Activated CD4-positive, CD25-positive, alpha-beta regulatory T cell treated with anti-CD3 and anti-CD28 coated beads, Interleukin-2, amount 50 U/mL, for 24 hours (primary cell): Measurements from ENCODE around the gene MANSC1.

Experiments
- ATAC-seq, 2 donors: fragments of 150-1000 bp; cut with Tn5 transposase; one replicate each; pipeline ENCODE4 v1.10.0; 2021; ENCODE audit warnings: mild to moderate bottlenecking in 1 of 2, moderate library complexity in 1 of 2

MANSC1 gene

GRCh38 chr12:12349711-12350665 lies at the start of gene MANSC1:
Gene MANSC1 (minus strand): TSS chr12:12350242. CDS start chr12:12343314, 6,928 bp downstream.
- ATAC-seq = peak; percentile 81

- no peak for ATAC-seq
Measured at GRCh38 chr12:12399161-12399560, 49.1 kb upstream of the MANSC1 start.

DNA sequence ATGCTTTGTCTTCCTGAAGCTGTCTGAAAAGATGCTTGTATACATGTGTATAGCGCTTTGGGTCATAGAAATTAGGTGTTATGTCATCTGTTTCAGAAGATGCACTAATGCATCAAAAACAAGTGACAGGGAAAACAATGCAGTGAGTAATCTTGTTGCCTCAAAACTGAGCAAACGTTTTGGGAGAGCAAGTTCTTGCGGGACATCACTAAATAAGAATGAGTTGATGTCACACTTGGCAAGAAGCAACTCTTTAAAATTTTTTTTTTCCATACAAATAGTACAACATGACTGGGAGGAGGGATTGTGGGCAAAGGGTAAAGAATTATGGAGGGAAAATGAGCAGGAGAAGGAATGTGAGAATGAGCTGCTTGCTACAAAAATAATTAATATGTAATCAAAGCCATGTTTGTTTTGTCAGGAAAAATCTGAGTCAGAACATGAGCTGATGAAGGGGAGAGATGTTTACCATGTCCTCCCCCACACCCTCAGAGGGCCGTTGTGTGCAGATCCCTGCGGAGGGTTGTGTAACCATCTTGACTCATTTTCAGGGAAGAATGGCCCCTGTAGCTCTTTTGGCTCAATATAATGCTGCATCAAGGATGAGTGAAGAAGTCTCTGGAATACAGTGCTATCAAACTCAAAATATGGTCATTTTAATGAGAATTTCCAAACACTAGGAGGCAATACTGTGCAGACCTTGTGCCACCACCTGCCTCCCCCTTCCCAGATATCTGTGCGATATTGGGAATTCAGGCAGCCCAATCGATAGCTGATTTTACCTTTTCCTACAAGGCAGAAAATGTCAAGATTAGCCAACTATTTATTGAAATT lies 48.2 kb upstream of the MANSC1 start:
- ATAC-seq = no peak

DNA sequence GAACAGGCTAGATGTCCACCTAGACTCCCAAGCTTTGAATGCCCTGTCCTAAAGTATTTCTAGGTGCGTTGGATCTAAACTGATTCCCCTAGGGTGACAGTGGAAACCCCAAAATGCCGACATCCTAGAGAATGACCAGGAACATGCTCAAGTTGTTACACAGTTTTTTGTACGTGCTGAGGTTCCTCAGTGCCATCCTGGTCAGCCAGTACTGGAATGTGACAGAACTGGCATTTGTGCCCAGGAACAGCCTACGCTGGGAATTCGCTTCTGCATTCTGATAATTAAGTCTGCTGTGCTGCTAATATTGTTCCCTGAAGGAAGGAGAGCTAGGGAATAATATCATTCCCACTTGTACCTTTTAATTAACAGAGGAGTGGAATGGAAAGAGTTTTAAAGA lies 47.1 kb upstream of the MANSC1 start:
- no peak for ATAC-seq

- no peak for ATAC-seq
Measured at GRCh38 chr12:12396694-12397093, 46.7 kb upstream of the MANSC1 start.

- ATAC-seq = no peak
Measured at GRCh38 chr12:12393171-12393570, 43.1 kb upstream of the MANSC1 start.

GRCh38 chr12:12392413-12392812 lies 42.4 kb upstream of the MANSC1 start:
- ATAC-seq = no peak

GRCh38 chr12:12387501-12387900 lies 37.5 kb upstream of the MANSC1 start:
- ATAC-seq = peak; percentile 30 to 57

GRCh38 chr12:12384571-12385340 lies 34.7 kb upstream of the MANSC1 start:
- ATAC-seq = peak; percentile 74 to 77

DNA sequence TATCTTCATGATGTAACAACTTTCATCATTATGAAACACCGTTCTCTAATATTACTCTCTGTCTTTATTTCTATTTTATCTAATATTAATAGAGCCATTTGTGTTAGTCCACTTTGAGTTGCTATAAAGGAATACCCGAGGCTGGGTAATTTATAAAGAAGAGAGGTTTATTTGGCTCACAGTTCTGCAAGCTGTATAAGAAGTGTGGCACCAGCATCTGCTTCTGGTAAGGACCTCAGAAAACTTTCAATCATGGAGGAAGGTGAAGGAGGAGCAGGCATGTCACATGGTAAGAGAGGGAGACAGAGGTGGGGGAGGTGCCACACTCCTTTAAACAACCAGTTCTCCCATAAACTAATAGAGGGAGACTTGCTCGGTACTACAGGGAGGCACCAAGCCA lies 31.9 kb upstream of the MANSC1 start:
- ATAC-seq = no peak

DNA sequence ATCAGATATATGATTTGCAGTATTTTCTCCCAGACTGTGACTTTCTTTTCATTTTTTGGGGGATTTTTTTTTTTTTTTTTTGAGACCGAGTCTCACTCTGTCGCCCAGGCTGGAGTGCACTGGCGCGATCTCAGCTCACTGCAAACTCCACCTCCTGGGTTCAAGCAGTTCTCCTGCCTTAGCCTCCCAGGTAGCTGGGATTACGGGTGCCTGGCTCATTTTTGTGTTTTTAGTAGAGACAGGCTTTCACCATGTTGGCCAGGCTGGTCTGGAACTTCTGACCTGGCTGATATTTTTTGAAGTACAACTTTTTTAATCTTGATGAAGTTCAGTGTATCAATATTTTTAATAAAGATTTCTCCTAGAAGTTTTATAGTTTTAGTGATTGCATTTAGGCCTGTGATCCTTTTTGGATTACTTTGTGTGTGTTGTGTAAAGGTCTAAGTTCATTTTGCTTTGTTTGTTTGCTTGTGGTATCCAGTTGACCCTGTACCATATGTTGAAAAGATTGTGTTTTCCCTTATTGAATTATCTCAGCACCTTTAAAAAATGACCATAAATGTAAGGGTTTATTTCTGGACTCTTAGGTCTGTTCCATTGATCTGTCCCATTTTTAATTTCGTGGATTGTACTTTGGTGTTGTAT lies 31.0 kb upstream of the MANSC1 start:
- no peak for ATAC-seq

DNA sequence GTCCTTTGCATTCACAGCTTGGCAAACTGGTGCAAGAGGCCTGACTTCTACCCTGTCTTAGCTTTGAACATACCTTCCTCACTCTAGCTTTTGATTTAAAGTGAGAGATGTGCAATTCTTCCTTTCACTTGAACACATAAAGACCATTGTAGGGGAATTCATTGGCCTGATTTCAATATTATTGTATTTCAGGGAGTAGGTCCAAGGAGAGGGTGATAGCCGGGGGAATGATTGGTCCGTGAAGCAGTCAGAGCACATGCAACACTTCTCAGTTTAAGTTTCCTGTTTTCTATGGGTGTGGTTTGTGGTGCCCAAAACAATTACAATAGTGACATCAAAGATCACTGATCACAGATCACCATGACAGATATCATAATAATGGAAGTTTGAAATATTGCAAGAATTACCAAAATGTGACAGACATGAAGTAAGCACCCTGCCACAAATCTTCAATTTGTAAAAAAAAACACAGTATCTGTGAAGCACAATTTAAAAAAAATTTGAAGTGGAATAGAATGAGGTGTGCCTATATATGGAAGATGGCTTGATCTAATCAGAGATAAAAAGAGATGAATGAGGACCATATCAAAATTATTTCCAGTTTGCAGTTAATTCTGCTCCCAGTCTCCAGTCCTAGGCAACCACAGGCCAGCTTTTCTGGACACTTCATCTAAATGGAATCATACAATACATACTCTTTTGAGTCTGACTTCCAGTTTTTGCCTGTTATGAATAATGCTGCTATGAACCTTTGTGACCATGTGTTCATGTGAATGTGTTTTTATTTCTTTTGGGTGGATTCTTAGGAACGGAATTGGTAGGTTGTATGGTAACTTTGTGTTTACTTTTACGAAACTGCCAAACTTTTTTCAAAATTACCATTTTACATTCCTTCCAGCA lies 30.0 kb upstream of the MANSC1 start:
- ATAC-seq = peak; percentile 63 to 69

- ATAC-seq = no peak
Measured at GRCh38 chr12:12378616-12379015, 28.6 kb upstream of the MANSC1 start.

DNA sequence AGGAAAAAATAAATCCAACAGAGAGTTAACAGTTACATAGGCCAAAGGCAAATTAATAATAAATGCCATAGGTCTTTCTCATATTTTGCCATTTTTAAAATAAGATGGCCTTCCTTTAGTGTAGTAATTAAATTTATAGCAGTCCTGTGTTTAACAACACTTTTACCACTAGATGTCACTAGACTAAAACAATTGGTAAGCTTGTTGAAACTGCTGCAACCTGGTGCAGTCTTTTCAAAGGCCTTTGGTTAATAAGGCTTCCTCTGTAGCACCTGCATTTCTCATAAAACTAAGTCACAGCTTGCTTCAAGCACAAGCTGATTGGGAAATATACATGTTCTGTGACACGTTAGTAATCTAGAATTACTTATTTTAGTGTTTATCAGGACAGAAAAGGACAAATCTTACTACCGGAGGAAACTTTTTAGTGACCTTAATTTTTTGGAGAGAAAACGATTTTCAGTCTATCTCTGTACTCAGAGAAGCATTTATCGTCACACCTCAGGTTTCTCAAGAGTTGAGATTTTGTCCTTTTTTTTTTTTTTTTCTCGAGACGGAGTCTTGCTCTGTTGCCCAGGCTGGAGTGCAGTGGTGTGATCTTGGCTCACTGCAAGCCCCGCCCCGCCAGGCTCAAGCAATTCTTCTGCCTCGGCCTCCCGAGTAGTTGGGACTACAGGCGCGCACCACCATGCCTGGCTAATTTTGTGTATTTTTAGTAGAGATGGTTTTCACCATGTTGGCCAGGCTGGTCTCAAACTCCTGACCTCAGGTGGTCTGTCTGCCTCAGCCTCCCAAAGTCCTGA lies 26.8 kb upstream of the MANSC1 start:
- ATAC-seq = peak; percentile 81 to 82

GRCh38 chr12:12372946-12373722 lies 23.1 kb upstream of the MANSC1 start:
- no peak for ATAC-seq

- no peak for ATAC-seq
Measured at GRCh38 chr12:12367482-12367998, 17.5 kb upstream of the MANSC1 start.

- no peak for ATAC-seq
Measured at GRCh38 chr12:12366701-12367481, 16.8 kb upstream of the MANSC1 start.

DNA sequence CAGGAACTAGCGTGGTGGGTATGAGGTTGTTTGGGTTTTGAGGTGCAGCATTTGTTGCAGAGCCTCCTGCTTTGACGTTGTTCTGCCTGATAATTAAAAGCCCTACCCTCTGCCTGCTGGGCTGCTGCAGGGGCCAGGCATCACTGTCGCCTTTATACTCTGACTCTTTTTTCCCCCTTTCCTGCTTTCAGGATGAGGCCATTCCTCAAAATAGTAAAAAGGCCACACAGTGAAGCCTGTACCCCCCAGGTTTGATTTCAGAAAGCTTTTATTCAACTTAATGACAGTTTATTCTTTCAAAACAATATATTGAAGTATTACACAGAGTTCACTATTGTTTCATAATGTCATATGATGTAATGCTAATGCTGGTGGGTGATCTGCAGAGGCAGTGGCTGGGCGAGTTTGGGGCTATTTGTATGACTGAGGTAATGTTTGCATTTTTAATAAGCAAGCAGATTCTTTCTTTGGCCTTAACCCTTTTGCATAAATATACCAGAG lies 15.9 kb upstream of the MANSC1 start:
- no peak for ATAC-seq
